ENCODE measurements around the gene BAHD1. TPM values are rescaled to one million over a fixed set of nuclear protein-coding genes. Genes with fewer than 3 reads are reported as not detected.

Gene BAHD1
- total and polyA plus RNA-seq, 8 donors, result 11.4 to 27.2 (median 15.4) TPM

DNA sequence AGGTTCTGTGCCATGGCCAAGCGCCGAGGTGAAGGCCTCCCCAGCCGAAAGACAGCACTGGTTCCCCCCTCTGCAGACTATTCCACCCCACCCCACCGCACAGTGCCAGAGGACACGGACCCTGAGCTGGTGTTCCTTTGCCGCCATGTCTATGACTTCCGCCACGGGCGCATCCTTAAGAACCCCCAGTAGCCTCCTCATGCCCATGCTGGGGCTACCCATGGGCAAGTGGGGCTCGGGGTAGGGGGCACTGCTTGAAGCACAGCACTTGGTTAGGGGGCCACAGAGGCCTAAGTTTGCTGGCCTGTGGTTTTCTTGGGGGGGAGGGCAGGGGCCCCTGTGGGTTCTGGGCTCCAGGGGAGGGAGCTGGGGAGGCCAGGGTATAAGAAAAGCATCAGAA lies 25.2 kb downstream of the BAHD1 start:
- Histone ChIP-seq H3K36me3 (peaks cover 0 to 55% of the 10 kb centered on the region in 2 donors), H3K27ac (no peak overlapping the region), H3K4me1 (peaks cover 4 to 18% of the 10 kb centered on the region in 2 donors), H3K27me3 (no peaks in the 10 kb centered on the region), H3K9me3 (no peaks in the 10 kb centered on the region), H3K4me3 (no peak overlapping the region)
- DNase-seq (peak in 1 of 4 donors; percentile 22), ATAC-seq (no peak)
- intact Hi-C loops (cut with DNase I), result no loop called here
- no peak for TF ChIP-seq CTCF (IDR thresholded peaks at IDR 0.05)

- DNase-seq (peak in 2 of 4 donors; percentile 31 to 73), ATAC-seq (no peak)
- H3K4me3 ChIP-seq, result no peak overlapping the region
- no peaks in the 10 kb centered on the region for H3K27me3 ChIP-seq
- intact Hi-C loops (cut with DNase I), result no loop called here
- peak overlapping the region in 1 of 2 donors; percentile 13 for H3K27ac ChIP-seq
- no peaks in the 10 kb centered on the region for H3K9me3 ChIP-seq
- peaks cover 0 to 53% of the 10 kb centered on the region in 2 donors for H3K36me3 ChIP-seq
- peaks cover 4 to 18% of the 10 kb centered on the region in 2 donors for H3K4me1 ChIP-seq
- no peak for TF ChIP-seq CTCF (IDR thresholded peaks at IDR 0.05)
Measured at GRCh38 chr15:40466426-40467260, 25.9 kb downstream of the BAHD1 start.

- Histone ChIP-seq H3K27ac (no peak overlapping the region), H3K9me3 (no peaks in the 10 kb centered on the region), H3K27me3 (no peaks in the 10 kb centered on the region), H3K4me1 (peaks cover 10 to 24% of the 10 kb centered on the region in 2 donors), H3K4me3 (no peak overlapping the region), H3K36me3 (peaks cover 0 to 47% of the 10 kb centered on the region in 2 donors)
- intact Hi-C loops (cut with DNase I), result no loop called here
- DNase-seq (peak in 2 of 4 donors; percentile 25 to 61), ATAC-seq (no peak)
- no peak for TF ChIP-seq CTCF (IDR thresholded peaks at IDR 0.05)
Measured at GRCh38 chr15:40467261-40467615, 26.5 kb downstream of the BAHD1 start.

DNA sequence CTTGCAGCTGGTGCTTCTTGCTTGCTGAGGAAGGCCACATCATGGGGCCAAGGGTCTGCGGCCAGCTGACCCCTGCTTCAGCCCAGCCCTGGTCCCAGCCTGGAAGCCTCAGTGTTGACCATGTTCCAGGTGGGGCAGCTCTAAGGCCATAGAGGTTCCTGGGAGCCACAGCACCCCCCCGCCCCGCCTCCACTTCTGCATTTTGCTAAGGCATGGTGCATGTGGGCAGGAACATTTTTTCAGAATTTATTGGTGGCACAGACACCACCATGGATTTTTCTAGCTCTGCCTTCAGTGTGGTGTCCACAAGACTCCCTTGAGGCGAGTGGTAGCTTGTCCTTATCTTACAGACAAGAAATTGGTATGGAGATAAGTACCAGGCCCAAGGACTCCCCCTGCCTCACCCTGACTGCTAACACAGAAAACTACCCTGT lies 28.2 kb downstream of the BAHD1 start:
- no peak for TF ChIP-seq CTCF (IDR thresholded peaks at IDR 0.05)
- Histone ChIP-seq H3K27me3 (no peaks in the 10 kb centered on the region), H3K9me3 (no peaks in the 10 kb centered on the region), H3K4me3 (no peak overlapping the region), H3K36me3 (peaks cover 0 to 33% of the 10 kb centered on the region in 2 donors), H3K27ac (no peak overlapping the region), H3K4me1 (peaks cover 10 to 24% of the 10 kb centered on the region in 2 donors)
- DNase-seq (peak in 1 of 4 donors; percentile 30), ATAC-seq (no peak)
- intact Hi-C loops (cut with DNase I), result no loop called here

GRCh38 chr15:40469776-40470390 lies 29.1 kb downstream of the BAHD1 start:
- no peak for TF ChIP-seq CTCF (IDR thresholded peaks at IDR 0.05)
- H3K4me3 ChIP-seq, result peak overlapping the region; percentile 61 to 94
- ATAC-seq, result no peak

More at GRCh38 chr15:40469776-40470390, 29.1 kb downstream of the BAHD1 start:
- peak overlapping the region; percentile 80 to 89 for H3K27ac ChIP-seq
- DNase-seq, result peak in 1 of 4 donors; percentile 8
- peaks cover 0 to 23% of the 10 kb centered on the region in 2 donors for H3K36me3 ChIP-seq
- H3K27me3 ChIP-seq, result no peaks in the 10 kb centered on the region
- H3K4me1 ChIP-seq, result peaks cover 10 to 24% of the 10 kb centered on the region in 2 donors
- no peaks in the 10 kb centered on the region for H3K9me3 ChIP-seq
- intact Hi-C loops (cut with DNase I), result no loop called here

All from left lung (tissue), 10 donors.